Measurements from ENCODE around the gene ANKRD18A. TPM values are rescaled to one million over a fixed set of nuclear protein-coding genes. Genes with fewer than 3 reads are reported as not detected.
A peak's percentile ranks its signal among the peaks of the same experiment; 100 is the strongest.

The ANKRD18A gene
- not detected in 2 replicates for total RNA-seq (2013; cell fraction: nucleolus; rRNA removed)
- total RNA-seq (2014; rRNA removed) (not detected in 2 replicates), total RNA-seq (2014; rRNA removed; fragmentation: Illumina TruSeq; extraction: Trizol) (not detected in 2 replicates), total RNA-seq (2021) (not detected in 2 replicates), polyA plus RNA-seq (2011; rRNA removed) (0.37 and 0.52 TPM in 2 replicates), polyA plus RNA-seq (2014; fragmentation: Illumina TruSeq; extraction: Trizol) (not detected in 2 replicates), polyA plus RNA-seq (2014; fragmentation: Nextera tagmentation; extraction: Ambion mirVana) (not detected), polyA plus RNA-seq (2014; rRNA removed) (not detected in 2 replicates), polyA plus RNA-seq (2016; fragmentation: Nextera tagmentation; extraction: Ambion mirVana) (not detected), polyA minus RNA-seq (2011; rRNA and poly(A)+ RNA removed) (0.15 TPM in 1 of 2 replicates, not detected in the other), Bru-seq, nascent RNA (percentile 20 among the genes with signal in this experiment), BruChase-seq, experiment 1, labeled RNA remaining after a 6-hour chase (percentile 16 among the genes with signal in this experiment), BruChase-seq, experiment 2, labeled RNA remaining after a 2-hour chase (percentile 21 among the genes with signal in this experiment)
- not detected for polyA plus RNA-seq (2011; ENCODE audit: low read depth)
- 0.01 and 0.03 TPM in 2 replicates for polyA plus RNA-seq (2011; cell fraction: cytosol; rRNA removed)
- 0.09 and 0.85 TPM in 2 replicates for polyA plus RNA-seq (2011; cell fraction: nucleus; rRNA removed)
- 0.07 TPM in 1 of 2 replicates, not detected in the other for polyA plus RNA-seq (2012)
- polyA minus RNA-seq (2011; cell fraction: cytosol; rRNA and poly(A)+ RNA removed), result not detected in 2 replicates
- 0.12 and 1.5 TPM in 2 replicates for polyA minus RNA-seq (2011; cell fraction: nucleus; rRNA and poly(A)+ RNA removed)
- long read RNA-seq, experiment 1, result 0 reads
- long read RNA-seq, experiment 2, result 0 reads

- in situ Hi-C loops (cut with MboI), result no loop called here
- POLR2A ChIA-PET, result no interaction called here
- peak; percentile 91 for ATAC-seq
Measured at GRCh38 chr9:38620483-38621433, at the start of gene ANKRD18A. TSS of gene ANKRD18A (minus strand) at chr9:38620596. CDS start at chr9:38620285, 311 bp downstream.

More at GRCh38 chr9:38620483-38621433, at the start of gene ANKRD18A:
- Histone ChIP-seq H3K4me3 (peak within 1 kb of the TSS; percentile 27; the same call in 1 of the 2 replicates), H3K79me2 (ENCODE audit: control insufficient read depth, insufficient read depth, low read length) (no peaks in the 10 kb centered on the region), H3K36me3 (ENCODE audit: control insufficient read depth in 2 of 2, insufficient read depth in 2 of 2, low read length in 1 of 2) (no peaks in the 10 kb centered on the region), H3K27me3 (replicated peaks in 1 of 2; ENCODE audit: control insufficient read depth in 2 of 2, insufficient read depth in 2 of 2, low read length in 1 of 2) (peaks cover 4 to 6% of the 10 kb centered on the region in 2 experiments), H2AFZ (ENCODE audit: control insufficient read depth, low read depth, low read length) (peak within 1 kb of the TSS; percentile 69), H3K9me3 (replicated peaks; ENCODE audit: control insufficient read depth, insufficient read depth, low read length) (no peaks in the 10 kb centered on the region; the same call in 2 of the 3 replicates), H3K4me1 (ENCODE audit: control insufficient read depth, insufficient read depth, low read length) (no peaks in the 10 kb centered on the region), H3K27ac (ENCODE audit: control insufficient read depth, insufficient read depth) (no peak within 1 kb of the TSS), H3K4me2 (ENCODE audit: control insufficient read depth, insufficient read depth) (peak within 1 kb of the TSS; percentile 87), H3K9ac (ENCODE audit: control insufficient read depth, insufficient read depth, low read length) (no peak within 1 kb of the TSS; the same call in 1 of the 2 replicates), H4K20me1 (ENCODE audit: control insufficient read depth, insufficient read depth) (no peaks in the 10 kb centered on the region)
- 5% methylated on average over 69 of the region's 76 CpGs for WGBS (ENCODE audit: insufficient coverage, insufficient replicate concordance, low lambda C conversion rate, missing lambda C conversion rate)
- DNase-seq (ENCODE audit: low read depth, low spot score) (no peak), FAIRE-seq (no peak)
- BruUV-seq (replicated peaks), result no TSS peak
- RAD21 ChIA-PET (ENCODE audit: unreplicated experiment), result no interaction called here
- intact Hi-C loops (cut with micrococcal nuclease; ENCODE audit: unreplicated experiment), result no loop called here
- CTCF ChIA-PET, result no interaction called here
- SMC1A ChIA-PET (ENCODE audit: uncharacterized antibody, unreplicated experiment), result no interaction called here
- 0 out of 2 replicates have a peak, but pooled peaks have one; percentile 10 for TF ChIP-seq EZH2 (IDR thresholded peaks at IDR 0.05; ENCODE audit: borderline replicate concordance, control insufficient read depth, low read depth, low read length)
- TF ChIP-seq MYB (IDR thresholded peaks at IDR 0.05; ENCODE audit: borderline replicate concordance, low read depth, low read length), result no peak
- peak; percentile 45; the same call in 1 of the 2 replicates for TF ChIP-seq GATAD2B (conservative IDR thresholded peaks at IDR 0.05; ENCODE audit: low read depth)
- peak; percentile 6; the same call in 1 of the 2 replicates for TF ChIP-seq SMC3 (IDR thresholded peaks at IDR 0.05; ENCODE audit: borderline replicate concordance, low read length)
- TF ChIP-seq RAD21 (IDR thresholded peaks at IDR 0.05; ENCODE audit: insufficient read depth, low read depth, low read length), result peak; percentile 44
- 0 out of 2 replicates have a peak, but pooled peaks have one; percentile 39 for TF ChIP-seq TCF3 (IDR thresholded peaks at IDR 0.05; ENCODE audit: borderline replicate concordance, insufficient read depth, low read depth, low read length)
- TF ChIP-seq SUZ12 (IDR thresholded peaks at IDR 0.05; ENCODE audit: unreplicated experiment), result peak; percentile 30
- 0 out of 2 replicates have a peak, but pooled peaks have one; percentile 66 for TF ChIP-seq YY1 (IDR thresholded peaks at IDR 0.05; ENCODE audit: low read depth, low read length)
- TF ChIP-seq IKZF1 (conservative IDR thresholded peaks at IDR 0.05), result peak; percentile 77
- TF ChIP-seq, protein P1, sequence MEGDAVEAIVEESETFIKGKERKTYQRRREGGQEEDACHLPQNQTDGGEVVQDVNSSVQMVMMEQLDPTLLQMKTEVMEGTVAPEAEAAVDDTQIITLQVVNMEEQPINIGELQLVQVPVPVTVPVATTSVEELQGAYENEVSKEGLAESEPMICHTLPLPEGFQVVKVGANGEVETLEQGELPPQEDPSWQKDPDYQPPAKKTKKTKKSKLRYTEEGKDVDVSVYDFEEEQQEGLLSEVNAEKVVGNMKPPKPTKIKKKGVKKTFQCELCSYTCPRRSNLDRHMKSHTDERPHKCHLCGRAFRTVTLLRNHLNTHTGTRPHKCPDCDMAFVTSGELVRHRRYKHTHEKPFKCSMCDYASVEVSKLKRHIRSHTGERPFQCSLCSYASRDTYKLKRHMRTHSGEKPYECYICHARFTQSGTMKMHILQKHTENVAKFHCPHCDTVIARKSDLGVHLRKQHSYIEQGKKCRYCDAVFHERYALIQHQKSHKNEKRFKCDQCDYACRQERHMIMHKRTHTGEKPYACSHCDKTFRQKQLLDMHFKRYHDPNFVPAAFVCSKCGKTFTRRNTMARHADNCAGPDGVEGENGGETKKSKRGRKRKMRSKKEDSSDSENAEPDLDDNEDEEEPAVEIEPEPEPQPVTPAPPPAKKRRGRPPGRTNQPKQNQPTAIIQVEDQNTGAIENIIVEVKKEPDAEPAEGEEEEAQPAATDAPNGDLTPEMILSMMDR (IDR thresholded peaks at IDR 0.05 in 2 of 3, conservative IDR thresholded peaks at IDR 0.05 in 1 of 3; ENCODE audit: control insufficient read depth in 2 of 3, extremely low read depth in 1 of 3, insufficient read depth in 1 of 3, low read depth in 3 of 3, low read length in 3 of 3), result peak; percentile 28 to 34 (median 30); a peak in 3 of 6 replicates
- TF ChIP-seq, protein P2, sequence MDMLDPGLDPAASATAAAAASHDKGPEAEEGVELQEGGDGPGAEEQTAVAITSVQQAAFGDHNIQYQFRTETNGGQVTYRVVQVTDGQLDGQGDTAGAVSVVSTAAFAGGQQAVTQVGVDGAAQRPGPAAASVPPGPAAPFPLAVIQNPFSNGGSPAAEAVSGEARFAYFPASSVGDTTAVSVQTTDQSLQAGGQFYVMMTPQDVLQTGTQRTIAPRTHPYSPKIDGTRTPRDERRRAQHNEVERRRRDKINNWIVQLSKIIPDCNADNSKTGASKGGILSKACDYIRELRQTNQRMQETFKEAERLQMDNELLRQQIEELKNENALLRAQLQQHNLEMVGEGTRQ (IDR thresholded peaks at IDR 0.05; ENCODE audit: borderline replicate concordance, low read depth, low read length), result no peak
- TF ChIP-seq USF1 (IDR thresholded peaks at IDR 0.05; ENCODE audit: borderline replicate concordance, extremely low read length, insufficient read depth, low read depth, low read length), result no peak
- no peak for TF ChIP-seq ATF7 (IDR thresholded peaks at IDR 0.05; ENCODE audit: low read depth)
- TF ChIP-seq BHLHE40 (IDR thresholded peaks at IDR 0.05; ENCODE audit: borderline replicate concordance in 1 of 2, low read depth in 2 of 2, low read length in 1 of 2), result peak in 1 of 2 experiments; percentile 54; a peak in 1 of 4 replicates

All from GM12878 (cell line).